ENCODE results near the gene FPGS.

- no peak for TF ChIP-seq CTCF (IDR thresholded peaks at IDR 0.05)
- TF ChIP-seq MXD4 (CRISPR knock-in tag; IDR thresholded peaks at IDR 0.05; ENCODE audit: borderline replicate concordance): no peak
- no peak for TF ChIP-seq IRF2 (CRISPR knock-in tag; IDR thresholded peaks at IDR 0.05; ENCODE audit: borderline replicate concordance, low read depth)
- no peak for TF ChIP-seq TEAD4 (CRISPR knock-in tag; IDR thresholded peaks at IDR 0.05)
- no peak for TF ChIP-seq ESRRA (CRISPR knock-in tag; IDR thresholded peaks at IDR 0.05; ENCODE audit: borderline replicate concordance)
- no peak for TF ChIP-seq ZBTB21 (CRISPR knock-in tag; IDR thresholded peaks at IDR 0.05; ENCODE audit: borderline replicate concordance)
- TF ChIP-seq NR1H2 (CRISPR knock-in tag; IDR thresholded peaks at IDR 0.05): no peak
- TF ChIP-seq, protein P1, sequence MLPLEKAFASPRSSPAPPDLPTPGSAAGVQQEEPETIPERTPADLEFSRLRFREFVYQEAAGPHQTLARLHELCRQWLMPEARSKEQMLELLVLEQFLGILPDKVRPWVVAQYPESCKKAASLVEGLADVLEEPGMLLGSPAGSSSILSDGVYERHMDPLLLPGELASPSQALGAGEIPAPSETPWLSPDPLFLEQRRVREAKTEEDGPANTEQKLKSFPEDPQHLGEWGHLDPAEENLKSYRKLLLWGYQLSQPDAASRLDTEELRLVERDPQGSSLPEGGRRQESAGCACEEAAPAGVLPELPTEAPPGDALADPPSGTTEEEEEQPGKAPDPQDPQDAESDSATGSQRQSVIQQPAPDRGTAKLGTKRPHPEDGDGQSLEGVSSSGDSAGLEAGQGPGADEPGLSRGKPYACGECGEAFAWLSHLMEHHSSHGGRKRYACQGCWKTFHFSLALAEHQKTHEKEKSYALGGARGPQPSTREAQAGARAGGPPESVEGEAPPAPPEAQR (CRISPR knock-in tag; IDR thresholded peaks at IDR 0.05): no peak
- no peak for TF ChIP-seq PRDM15 (CRISPR knock-in tag; IDR thresholded peaks at IDR 0.05)
Measured at GRCh38 chr9:127796225-127796813, 6.4 kb upstream of the FPGS start.

Data from WTC11 (cell line).